Measurements from ENCODE around the gene GREB1L. TPM values are rescaled to one million over a fixed set of nuclear protein-coding genes. Genes with fewer than 3 reads are reported as not detected.

GREB1L gene
- total and polyA plus RNA-seq, 2 experiments from 2014 or later, result 14.0 to 16.8 TPM

DNA sequence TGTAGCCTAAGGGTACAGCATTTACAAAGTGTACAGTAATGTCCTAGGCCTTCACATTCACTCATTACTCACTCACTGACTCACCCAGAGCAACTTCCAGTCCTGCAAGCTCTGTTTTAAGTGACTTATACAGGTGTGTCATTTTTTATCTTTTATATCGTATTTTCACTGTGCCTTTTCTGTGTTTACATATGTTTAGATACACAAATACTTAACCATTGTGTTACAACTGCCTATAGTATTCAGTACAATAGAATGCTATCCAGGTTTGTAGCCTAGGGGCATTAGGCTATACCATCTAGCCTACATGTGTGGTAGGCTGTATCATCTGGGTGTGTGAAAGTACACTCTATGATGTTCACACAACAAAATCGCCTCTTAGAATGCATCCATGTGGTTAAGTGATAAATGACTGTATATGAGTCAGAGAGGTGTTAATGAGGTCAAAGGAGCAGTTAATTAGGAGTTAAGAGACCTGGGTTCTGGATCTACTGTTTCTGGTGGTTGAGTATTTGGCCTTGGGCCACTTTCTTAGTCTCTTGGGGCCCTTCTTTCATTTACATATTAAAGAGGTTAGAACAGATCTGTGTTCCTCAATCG, 149.1 kb downstream of the GREB1L start:
- H3K36me3 ChIP-seq (replicated peaks; ENCODE audit: insufficient read depth, low read depth), result no peaks in the 10 kb centered on the region
- H3K4me1 ChIP-seq (ENCODE audit: insufficient read depth), result peaks cover 9% of the 10 kb centered on the region
- no peak overlapping the region for H3K4me3 ChIP-seq
- no peaks in the 10 kb centered on the region for H3K9me2 ChIP-seq (replicated peaks; ENCODE audit: insufficient read depth)
- H4K20me1 ChIP-seq (ENCODE audit: insufficient read depth, poor library complexity, severe bottlenecking), result no peaks in the 10 kb centered on the region
- no peak for DNase-seq (ENCODE audit: low spot score)
- H2AFZ ChIP-seq, result no peak overlapping the region
- H3K27ac ChIP-seq, result no peak overlapping the region
- WGBS (ENCODE audit: low lambda C conversion rate, missing lambda C conversion rate), result 43% methylated on average over 3 of the region's 3 CpGs
- no peaks in the 10 kb centered on the region for H3K27me3 ChIP-seq
- H3K4me2 ChIP-seq, result no peak overlapping the region
- no peaks in the 10 kb centered on the region for H3K9me3 ChIP-seq (ENCODE audit: low read depth)
- TF ChIP-seq EZH2phosphoT487 (IDR thresholded peaks at IDR 0.05; ENCODE audit: low read depth, severe bottlenecking, unreplicated experiment), result no peak
- no peaks in the 10 kb centered on the region for H3K79me2 ChIP-seq

DNA sequence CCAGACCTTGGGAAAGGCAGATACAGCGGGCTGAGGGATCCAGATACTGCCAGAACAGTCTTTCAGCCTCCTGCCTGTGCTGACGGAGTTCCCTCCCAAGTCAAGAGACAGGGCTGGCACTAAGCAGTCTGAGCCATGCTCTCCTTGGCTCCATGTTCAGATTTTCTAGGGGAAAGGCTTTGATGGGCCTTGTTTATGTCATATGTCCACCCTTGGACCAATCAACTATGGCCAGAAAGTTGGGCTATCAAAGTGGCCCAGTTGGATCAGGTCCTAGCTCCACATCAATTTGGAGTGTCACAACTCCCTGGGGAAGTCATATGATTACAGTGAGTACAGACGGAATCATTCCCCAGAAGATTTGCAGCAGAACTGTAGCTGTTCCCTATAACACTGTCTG, 152.0 kb downstream of the GREB1L start:
- WGBS (ENCODE audit: low lambda C conversion rate, missing lambda C conversion rate), result 89% methylated on average over 3 of the region's 3 CpGs
- Histone ChIP-seq H3K4me2 (no peak overlapping the region), H3K27ac (no peak overlapping the region), H3K9me2 (replicated peaks; ENCODE audit: insufficient read depth) (no peaks in the 10 kb centered on the region), H3K27me3 (no peaks in the 10 kb centered on the region), H3K79me2 (no peaks in the 10 kb centered on the region), H4K20me1 (ENCODE audit: insufficient read depth, poor library complexity, severe bottlenecking) (no peaks in the 10 kb centered on the region), H3K9me3 (ENCODE audit: low read depth) (no peaks in the 10 kb centered on the region), H3K4me3 (no peak overlapping the region), H3K36me3 (replicated peaks; ENCODE audit: insufficient read depth, low read depth) (no peaks in the 10 kb centered on the region), H2AFZ (no peak overlapping the region), H3K4me1 (ENCODE audit: insufficient read depth) (no peaks in the 10 kb centered on the region)
- DNase-seq (ENCODE audit: low spot score), result no peak
- TF ChIP-seq EZH2 (IDR thresholded peaks at IDR 0.05; ENCODE audit: borderline replicate concordance), result no peak
- no peak for TF ChIP-seq EZH2phosphoT487 (IDR thresholded peaks at IDR 0.05; ENCODE audit: low read depth, severe bottlenecking, unreplicated experiment)
- TF ChIP-seq, protein P1, sequence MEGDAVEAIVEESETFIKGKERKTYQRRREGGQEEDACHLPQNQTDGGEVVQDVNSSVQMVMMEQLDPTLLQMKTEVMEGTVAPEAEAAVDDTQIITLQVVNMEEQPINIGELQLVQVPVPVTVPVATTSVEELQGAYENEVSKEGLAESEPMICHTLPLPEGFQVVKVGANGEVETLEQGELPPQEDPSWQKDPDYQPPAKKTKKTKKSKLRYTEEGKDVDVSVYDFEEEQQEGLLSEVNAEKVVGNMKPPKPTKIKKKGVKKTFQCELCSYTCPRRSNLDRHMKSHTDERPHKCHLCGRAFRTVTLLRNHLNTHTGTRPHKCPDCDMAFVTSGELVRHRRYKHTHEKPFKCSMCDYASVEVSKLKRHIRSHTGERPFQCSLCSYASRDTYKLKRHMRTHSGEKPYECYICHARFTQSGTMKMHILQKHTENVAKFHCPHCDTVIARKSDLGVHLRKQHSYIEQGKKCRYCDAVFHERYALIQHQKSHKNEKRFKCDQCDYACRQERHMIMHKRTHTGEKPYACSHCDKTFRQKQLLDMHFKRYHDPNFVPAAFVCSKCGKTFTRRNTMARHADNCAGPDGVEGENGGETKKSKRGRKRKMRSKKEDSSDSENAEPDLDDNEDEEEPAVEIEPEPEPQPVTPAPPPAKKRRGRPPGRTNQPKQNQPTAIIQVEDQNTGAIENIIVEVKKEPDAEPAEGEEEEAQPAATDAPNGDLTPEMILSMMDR (IDR thresholded peaks at IDR 0.05; ENCODE audit: poor library complexity), result no peak

- Histone ChIP-seq H3K79me2 (no peaks in the 10 kb centered on the region), H3K9me2 (replicated peaks; ENCODE audit: insufficient read depth) (no peaks in the 10 kb centered on the region), H4K20me1 (ENCODE audit: insufficient read depth, poor library complexity, severe bottlenecking) (no peaks in the 10 kb centered on the region), H3K4me3 (no peak overlapping the region), H3K4me2 (no peak overlapping the region), H2AFZ (no peak overlapping the region), H3K36me3 (replicated peaks; ENCODE audit: insufficient read depth, low read depth) (no peaks in the 10 kb centered on the region), H3K27ac (no peak overlapping the region), H3K27me3 (no peaks in the 10 kb centered on the region), H3K9me3 (ENCODE audit: low read depth) (no peaks in the 10 kb centered on the region), H3K4me1 (ENCODE audit: insufficient read depth) (no peaks in the 10 kb centered on the region)
- TF ChIP-seq EZH2phosphoT487 (IDR thresholded peaks at IDR 0.05; ENCODE audit: low read depth, severe bottlenecking, unreplicated experiment), result no peak
- TF ChIP-seq EZH2 (IDR thresholded peaks at IDR 0.05; ENCODE audit: borderline replicate concordance), result no peak
- TF ChIP-seq, protein P1 (IDR thresholded peaks at IDR 0.05; ENCODE audit: poor library complexity), result no peak
- WGBS (ENCODE audit: low lambda C conversion rate, missing lambda C conversion rate), result 57% methylated on average over 2 of the region's 2 CpGs
- DNase-seq (ENCODE audit: low spot score), result no peak
These were observed 156.1 kb downstream of the GREB1L start for GRCh38 chr18:21398121-21398520.

DNA sequence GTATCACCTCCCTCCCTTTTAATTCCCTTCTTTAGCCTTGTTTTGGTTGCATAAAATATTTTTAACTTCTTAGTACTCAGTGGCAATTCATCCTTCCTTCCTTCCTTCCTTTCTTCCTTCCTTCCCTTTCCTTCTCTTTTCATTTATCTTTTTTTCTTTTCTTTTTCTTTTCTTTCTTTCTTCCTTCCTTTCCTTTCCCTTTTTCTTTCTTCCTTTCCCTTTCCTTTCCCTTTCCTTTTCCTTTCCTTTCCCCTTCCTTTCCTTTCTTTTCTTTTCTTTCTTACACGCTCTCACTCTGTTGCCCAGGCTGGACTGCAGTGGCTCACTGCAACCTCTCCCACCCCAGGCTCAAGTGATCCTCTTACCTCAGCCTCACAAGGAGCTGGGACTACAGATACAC, 160.2 kb downstream of the GREB1L start:
- no peaks in the 10 kb centered on the region for H3K36me3 ChIP-seq (replicated peaks; ENCODE audit: insufficient read depth, low read depth)
- H3K4me3 ChIP-seq, result no peak overlapping the region
- H4K20me1 ChIP-seq (ENCODE audit: insufficient read depth, poor library complexity, severe bottlenecking), result no peaks in the 10 kb centered on the region
- H3K79me2 ChIP-seq, result no peaks in the 10 kb centered on the region
- no peak for DNase-seq (ENCODE audit: low spot score)
- H3K9me3 ChIP-seq (ENCODE audit: low read depth), result no peaks in the 10 kb centered on the region
- no peaks in the 10 kb centered on the region for H3K4me1 ChIP-seq (ENCODE audit: insufficient read depth)
- H3K4me2 ChIP-seq, result no peak overlapping the region
- WGBS (ENCODE audit: low lambda C conversion rate, missing lambda C conversion rate), result 94% methylated on average over 1 of the region's 1 CpG
- no peaks in the 10 kb centered on the region for H3K9me2 ChIP-seq (replicated peaks; ENCODE audit: insufficient read depth)
- no peaks in the 10 kb centered on the region for H3K27me3 ChIP-seq
- no peak overlapping the region for H3K27ac ChIP-seq
- TF ChIP-seq, protein P1 (IDR thresholded peaks at IDR 0.05; ENCODE audit: poor library complexity), result no peak
- TF ChIP-seq EZH2 (IDR thresholded peaks at IDR 0.05; ENCODE audit: borderline replicate concordance) (no peak), EZH2phosphoT487 (IDR thresholded peaks at IDR 0.05; ENCODE audit: low read depth, severe bottlenecking, unreplicated experiment) (no peak)
- no peak overlapping the region for H2AFZ ChIP-seq
